T-helper 2 cell (primary cell): ENCODE data around the gene WTAP.
"Not testable (repeated sequence)": the region's sequence is repeated elsewhere in the genome, so short reads cannot be mapped to it uniquely, and the experiment has no call there.

Experiments
- DNase-seq, 5 experiments: peaks; one replicate each; pipeline versions ENCODE4 v3.0.0 to v3.0.0-alpha.2; 2012 to 2022

Gene WTAP

DNA sequence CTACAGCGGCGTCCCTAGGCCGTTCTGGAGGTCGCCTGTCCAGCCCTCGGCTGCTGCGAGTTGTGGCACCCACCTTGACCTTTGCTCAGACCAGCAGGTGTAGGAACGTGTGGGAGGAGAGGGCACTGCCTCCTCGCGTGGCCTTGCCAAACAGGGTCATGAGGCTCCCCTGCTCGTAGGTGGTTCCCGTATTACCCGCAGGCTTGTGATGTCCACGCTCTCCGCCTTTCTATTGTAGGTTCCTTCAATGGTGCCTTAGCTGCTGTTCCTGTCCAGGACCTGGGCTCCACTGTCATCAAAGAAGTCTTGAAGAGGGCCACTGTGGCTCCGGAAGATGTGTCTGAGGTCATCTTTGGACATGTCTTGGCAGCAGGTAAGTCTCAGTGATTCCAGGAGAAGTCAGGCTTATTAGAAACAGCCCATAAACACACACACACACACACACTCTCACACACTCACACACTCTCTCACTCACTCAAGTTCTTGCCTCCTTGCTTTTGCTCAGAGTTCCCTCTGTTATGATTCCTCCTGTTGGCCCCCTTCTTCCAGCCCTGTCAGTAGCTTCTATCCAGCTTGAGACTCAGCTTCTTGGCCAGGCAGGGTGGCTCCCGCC, 35.5 kb downstream of the WTAP start:
- peak in 4 of 5 experiments; percentile 11 to 50 (median 27) for DNase-seq

DNA sequence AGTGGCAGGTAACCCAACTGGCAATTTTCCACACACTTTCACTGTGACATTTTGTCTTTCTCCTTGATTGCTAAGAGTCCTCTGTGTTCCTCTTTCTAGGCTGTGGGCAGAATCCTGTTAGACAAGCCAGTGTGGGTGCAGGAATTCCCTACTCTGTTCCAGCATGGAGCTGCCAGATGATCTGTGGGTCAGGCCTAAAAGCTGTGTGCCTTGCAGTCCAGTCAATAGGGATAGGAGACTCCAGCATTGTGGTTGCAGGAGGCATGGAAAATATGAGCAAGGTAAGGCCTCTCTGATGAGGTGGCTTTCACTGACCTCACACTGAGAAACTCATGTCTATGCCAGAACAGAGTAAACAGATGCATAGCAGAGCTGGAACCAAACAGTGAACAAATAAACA, 39.6 kb downstream of the WTAP start:
- DNase-seq: no peak

DNA sequence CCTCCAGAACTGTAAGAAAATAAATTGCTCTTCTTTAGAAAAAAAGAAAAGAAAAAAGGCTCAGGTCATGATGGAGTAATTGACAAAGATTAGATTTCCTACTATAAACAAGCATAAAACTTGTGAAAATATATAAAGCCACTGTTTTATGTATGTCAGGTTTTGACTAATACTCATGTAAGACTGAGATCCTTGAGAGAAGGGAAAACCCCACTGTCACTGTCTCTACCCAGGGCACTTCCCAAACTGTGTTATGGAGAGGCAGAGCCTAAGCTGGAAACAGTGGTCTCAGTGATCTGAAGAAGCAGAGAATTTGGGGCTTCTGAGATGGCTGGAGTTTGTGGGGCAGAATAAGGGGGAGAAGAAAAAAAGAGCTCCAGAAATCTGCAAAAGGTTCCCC, 42.2 kb downstream of the WTAP start:
- DNase-seq: no peak

DNA sequence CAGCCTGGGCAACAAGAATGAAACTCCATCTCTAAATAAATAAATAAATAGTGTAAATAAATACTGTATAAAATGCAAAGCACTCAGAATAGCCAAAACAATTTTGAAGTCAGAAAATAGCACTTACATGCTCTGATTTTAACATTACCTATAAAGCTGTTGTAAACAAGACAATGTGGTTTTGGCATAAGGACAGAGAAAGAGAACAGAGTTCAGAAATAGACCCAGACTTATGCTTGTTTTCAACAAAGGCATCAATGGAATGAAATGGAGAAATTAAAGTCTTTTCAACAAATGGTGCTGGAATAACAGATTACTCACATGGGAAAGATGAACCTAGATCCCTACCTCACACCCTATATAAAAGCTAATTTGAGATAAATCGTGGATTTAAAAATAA, 44.9 kb downstream of the WTAP start:
- DNase-seq: no peak

DNA sequence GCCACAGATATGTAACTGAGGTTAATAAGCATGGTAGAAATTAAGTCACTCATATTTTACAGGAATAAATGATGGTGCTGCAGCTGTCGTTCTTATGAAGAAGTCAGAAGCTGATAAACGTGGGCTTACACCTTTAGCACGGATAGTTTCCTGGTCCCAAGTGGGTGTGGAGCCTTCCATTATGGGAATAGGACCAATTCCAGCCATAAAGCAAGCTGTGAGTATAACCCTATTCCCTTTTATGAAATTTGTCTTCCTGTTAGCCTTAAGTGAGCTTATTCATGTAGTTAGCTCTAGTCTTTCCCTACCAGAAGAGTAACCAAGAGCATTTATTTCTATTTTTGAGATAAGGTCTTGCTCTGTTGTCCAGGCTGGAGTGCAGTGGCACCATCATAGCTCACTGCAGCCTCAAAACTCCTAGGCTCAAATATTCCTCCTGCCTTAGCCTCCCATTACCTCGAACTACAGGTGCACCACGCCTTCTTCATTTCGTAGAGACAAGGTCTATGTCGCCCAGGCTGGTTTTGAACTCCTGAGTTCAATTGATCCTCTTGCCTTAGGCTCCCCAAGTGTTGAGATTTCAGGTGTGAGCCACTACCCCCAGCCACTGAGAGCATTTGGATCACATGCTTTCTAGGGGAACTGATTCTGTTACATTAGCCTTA, 50.1 kb downstream of the WTAP start:
- no peak for DNase-seq

DNA sequence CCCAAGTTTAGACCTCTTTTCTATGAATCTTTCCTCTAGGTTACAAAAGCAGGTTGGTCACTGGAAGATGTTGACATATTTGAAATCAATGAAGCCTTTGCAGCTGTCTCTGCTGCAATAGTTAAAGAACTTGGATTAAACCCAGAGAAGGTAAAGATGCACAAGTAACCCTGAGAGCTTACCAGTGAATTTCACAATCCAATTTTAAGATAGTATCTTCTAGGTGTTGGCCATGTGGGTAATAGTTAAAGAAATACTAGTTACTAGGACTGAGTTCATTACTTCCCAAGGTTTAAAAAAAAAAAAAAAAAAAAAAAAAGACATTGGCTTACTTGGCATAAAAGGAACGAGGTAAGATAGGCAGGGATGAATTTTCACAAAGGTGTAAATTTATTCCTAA, 50.8 kb downstream of the WTAP start:
- DNase-seq: no peak

DNA sequence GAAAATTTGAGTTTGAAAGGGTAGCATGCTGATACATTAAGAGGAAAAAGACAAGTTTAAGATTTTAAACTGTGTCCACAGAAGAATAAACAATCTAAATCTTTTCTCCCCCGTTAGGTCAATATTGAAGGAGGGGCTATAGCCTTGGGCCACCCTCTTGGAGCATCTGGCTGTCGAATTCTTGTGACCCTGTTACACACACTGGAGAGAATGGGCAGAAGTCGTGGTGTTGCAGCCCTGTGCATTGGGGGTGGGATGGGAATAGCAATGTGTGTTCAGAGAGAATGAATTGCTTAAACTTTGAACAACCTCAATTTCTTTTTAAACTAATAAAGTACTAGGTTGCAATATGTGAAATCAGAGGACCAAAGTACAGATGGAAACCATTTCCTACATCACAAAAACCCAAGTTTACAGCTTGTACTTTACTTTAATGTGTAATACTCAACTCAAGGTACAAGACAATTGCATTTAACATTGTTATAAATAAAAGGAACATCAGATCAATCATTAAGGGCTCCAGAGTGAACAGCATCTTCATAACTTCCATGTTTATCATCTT, 51.3 kb downstream of the WTAP start:
- DNase-seq: no peak

DNA sequence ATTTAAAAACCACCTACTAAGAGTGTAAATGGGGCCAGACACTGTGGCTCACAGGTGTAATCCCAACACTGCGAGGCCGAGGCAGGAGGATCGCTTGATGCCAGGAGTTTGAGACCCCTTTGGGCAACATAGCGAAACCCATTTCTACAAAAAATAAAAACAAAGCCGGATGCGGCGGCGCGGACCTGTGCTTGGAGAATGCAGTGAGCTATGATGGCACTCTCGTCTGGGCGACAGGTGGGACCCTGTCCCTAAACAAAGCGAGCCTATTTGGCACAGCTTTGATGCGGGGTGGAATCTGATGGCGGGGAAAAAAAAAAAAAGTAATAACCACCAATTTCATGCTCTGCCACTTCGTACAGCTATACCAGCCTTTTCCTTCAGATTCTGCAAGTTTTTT, 61.0 kb downstream of the WTAP start:
- DNase-seq: peak in 2 of 5 experiments; percentile 3 to 54

DNA sequence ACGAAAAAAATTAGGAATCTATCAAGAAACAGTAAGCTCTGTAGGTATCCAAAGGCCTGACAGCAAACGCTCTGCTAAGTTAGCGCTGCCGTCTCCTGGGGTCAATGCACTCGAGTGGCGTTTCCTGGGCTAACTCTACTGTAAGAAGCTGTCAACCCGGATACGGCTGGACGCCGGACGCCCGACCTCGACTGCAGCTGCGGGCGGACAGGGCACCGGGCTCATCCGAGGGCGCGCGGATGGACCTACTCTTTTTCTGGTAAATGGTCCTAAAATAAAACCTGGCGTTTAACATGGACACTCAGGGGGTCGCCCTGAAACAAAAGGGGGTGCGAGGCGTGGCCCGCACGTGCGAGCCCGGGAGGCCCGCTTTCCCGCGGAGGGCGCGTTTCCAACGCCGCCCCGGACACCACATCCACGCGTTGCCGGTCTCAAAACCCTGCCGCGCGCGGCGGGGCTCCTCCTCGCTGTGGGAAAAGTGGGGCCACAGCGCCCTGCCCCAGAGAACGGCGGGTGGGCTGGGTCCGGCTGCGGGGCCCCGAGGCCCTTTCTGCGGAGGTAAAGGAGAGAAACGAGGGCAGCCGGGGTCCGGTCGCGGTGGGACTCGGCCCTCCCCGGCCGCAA, 61.6 kb downstream of the WTAP start:
- peak in 3 of 5 experiments; percentile 16 to 31 (median 19) for DNase-seq

DNA sequence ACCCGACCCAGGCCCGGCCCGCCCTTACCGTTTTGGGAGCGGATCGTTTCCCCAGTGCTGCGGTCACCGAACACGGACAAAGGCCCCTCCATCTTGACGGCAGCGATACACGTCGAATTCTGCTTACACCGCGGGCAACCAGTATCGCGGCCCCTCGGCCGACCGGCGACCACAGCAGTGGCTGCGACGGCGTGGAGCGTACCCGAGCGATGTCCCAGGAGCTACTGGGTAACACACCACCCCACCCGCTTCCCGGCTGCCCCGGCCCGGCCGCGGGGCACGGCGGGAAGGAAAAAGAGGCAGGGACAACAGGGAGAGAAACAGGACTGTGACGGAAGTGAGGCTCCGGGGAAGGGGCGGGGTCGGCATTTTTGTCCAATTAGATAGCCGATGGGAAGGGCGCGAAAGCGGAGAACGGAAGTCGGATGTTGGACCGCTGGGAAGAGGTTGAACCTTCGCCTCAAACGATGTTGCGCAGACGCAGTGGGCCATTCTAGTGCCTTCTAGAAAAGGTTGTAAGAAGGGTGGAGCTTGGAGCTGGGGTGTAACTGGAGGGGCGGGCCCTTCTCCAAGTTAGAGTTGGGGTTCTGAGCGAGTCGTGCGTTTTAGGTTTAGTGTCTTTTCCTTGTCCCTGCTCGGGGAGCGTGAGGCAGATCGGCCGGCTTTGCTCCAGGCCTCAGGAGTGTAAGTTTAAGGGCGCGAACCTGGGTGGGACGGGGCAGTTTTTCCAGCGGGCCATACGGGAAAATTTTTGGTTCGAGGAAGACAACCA, 62.3 kb downstream of the WTAP start, which contains the start of gene TCP1:
TSS of gene TCP1 (minus strand) at position 226 of the 772 bp plus-strand sequence. CDS start at position 92, 134 bp downstream.
- peak; percentile 95 to 100 (median 99) for DNase-seq

DNA sequence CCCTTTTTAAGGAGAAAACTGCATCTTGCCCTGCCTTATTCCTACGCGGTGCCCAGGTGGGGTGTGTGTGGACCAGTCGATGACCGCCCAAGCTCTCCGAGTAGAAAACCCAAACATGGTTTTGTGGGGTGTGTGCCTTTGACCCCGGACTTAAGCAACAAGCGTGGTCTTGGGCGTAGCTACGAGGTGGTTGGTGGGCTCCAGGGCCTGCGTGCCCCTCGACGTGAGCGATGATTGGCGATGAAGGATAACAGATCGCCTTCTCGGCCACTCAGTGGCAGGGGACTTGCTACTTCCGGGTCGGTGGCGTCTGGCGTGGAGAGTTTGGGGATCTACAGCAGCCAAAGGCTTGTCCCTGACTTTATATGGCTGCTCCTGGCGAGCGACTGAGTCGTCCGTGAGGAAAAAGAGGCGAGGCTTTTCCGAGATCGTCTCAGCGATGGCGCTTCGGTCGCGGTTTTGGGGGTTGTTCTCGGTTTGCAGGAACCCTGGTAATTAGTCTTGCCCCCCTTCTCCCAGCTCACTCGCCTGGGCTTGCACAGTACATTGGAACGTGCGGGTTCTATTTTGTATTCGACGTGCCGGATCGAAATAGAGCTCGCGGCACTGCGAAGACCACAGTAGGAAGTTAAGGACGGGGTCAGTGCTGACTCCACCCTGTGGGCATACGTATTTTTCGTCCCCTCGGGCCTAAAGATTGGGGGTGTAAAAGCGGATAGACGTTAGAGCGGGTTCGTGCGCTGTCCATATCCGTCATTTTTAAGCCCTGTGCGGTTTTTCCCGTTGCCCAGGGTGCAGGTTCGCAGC, 63.0 kb downstream of the WTAP start, which contains the start of gene MRPL18:
TSS of gene MRPL18 (plus strand) at position 319 of the 807 bp plus-strand sequence. CDS start at position 440, 121 bp downstream.
- peak; percentile 63 to 99 (median 83) for DNase-seq

DNA sequence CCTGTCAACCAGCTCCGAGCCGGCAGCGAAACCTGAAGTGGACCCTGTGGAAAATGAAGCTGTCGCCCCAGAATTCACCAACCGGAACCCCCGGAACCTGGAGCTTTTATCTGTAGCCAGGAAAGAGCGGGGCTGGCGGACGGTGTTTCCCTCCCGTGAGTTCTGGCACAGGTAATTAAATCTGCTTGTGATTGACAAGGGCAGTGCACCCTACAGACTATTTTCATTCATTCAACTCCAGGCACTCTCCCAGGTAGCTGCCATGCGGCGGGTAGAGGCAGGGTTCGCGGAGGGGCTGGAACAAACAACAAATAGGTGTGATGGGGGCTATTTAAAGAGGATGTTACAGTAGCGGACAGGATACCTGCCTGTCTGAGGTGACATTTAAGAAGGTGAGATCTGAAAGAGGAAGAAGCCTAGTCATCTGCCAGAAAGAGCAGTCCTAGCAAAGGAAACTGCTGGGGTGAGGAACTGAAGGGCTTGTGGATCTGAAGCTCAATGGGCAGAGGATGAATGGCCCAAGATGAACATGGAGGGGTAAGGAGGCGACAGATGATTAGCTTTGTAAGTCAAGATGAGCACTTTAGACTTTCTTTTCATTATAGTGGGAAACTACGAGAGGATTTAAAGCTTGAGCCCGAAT, 63.8 kb downstream of the WTAP start:
- peak in 1 of 5 experiments; percentile 10 for DNase-seq

DNA sequence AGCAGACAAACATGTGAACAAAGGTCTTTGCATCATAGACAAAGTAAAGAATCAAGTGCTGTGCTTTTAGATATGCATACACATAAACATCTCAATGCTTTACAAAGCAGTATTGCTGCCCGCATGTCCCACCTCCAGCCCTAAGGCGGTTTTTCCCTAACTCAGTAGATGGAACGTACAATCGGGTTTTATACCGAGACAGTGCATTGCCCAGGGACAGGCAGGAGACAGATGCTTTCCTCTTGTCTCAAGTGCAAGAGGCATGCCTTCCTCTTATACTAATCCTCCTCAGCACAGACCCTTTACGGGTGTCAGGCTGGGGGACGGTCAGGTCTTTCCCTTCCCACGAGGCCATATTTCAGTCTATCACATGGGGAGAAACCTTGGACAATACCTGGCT, 67.7 kb downstream of the WTAP start:
- DNase-seq: not testable (repeated sequence)

DNA sequence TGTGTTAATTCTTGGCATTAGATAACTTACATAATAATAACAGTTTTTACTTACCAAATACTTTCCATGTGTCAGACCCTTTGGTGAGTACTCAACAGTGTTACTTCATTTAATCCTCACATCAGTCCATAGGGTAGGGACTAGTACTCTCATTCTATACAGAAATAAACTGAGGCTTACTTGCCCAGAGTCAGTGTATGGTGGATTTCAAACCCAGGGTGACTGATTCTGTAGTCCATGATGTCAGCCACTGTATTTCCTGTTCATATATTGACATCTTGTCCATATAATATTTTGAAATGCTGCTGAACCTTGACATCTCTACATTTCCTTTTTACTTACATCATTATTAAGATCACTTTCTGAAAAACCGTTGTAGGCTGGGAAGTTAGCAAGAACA, 70.2 kb downstream of the WTAP start:
- DNase-seq: no peak

DNA sequence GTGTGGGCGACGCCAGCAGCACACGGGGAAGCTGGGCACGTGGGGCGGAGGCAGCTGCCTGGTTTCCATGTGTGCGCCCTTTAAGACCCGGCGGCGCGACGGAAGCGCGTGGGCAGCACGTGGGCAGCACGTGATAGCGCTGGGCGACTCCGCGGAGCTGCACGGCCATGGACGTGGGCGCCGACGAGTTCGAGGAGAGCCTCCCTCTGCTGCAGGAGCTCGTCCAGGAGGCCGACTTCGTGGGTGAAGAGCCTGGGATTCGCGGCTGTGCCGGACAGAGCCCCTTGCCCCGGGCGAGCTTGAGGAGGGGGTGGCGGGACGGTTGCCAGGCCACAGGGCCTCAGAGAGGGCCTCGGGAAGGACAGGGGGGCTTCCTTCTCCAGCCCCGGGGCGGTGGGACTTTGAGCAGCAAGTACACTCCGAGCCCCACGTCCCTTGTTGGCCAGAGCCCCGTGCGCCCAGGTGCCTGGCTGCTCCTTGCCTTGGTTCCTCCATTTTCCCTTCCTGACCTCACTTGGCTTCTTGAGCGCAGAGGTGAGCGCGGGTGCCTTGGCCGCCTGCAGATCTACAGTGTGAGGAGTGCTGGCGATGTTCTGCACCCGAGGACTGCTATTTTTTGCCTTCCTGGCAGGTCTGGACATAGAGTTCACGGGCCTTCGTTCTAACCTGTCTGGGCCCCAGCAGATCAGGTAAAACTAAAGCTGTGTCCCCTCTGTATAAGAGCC, 73.0 kb downstream of the WTAP start, which contains the start of gene PNLDC1:
TSS of gene PNLDC1 (plus strand) at position 136 of the 725 bp plus-strand sequence. CDS start at position 168, 32 bp downstream.
- no peak for DNase-seq

DNA sequence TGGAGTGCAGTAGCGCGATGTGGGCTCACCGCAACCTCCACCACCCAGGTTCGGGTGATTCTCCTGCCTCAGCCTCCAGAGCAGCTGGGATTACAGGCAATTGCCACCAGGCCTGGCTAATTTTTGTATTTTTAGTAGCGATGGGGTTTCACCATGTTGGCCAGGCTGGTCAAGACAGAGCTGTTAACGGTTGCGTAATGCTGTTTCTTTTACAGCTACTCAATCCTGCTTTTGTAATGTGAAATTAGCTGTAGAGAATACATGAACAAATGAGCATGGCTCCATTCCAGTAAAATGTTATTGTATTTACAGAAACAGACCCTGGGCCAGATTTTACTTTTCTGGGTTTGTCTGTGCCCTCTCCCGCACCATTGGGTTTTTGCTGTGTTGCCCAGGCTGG, 74.6 kb downstream of the WTAP start:
- no peak for DNase-seq

DNA sequence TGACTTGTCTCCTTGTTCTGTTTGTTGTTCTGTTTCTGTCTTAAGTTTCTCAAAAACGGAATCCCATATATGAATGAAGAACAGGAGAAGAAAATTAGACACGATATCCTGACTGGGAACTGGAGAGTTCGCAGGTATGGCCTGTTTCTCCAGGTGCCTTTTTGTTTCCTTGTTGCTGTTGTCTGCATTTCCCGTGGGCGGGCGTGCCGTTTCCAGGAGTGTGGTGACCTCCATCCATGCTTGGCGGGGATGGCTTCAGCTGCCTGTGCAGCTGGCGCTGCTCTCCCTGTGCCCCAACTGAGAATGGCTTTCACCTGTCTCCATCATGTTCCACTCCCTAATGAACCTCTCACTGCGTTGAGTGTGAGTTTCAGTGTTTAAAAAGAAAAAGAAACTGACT, 77.2 kb downstream of the WTAP start:
- no peak for DNase-seq

DNA sequence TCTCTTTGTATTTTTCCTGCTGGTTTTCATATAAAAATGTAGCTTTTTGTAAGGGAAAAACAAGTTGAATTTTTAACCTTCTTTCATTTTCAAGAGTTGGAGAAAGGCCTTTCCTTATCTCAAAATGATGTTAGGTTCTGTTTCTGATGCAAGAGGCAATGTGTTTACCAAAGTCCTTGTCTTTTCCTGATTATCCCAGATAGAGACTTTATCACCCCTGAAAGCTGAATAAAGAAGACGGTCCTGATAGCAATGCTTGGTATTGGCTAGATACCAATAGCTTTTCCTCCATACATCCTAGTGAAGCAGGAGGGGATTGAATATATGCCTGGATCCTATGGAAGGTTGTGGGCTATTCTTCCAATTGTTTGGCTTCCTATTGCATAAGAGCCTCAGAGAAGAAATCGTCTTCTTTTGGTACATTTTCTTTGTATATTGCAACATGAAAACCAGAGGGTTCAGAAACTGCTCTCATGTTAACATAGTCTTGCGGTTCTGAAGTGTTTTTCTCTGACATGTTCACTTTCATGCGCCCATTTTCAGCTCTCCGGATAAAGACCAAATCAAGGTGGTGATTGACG, 78.2 kb downstream of the WTAP start:
- no peak for DNase-seq
